ENCODE results near the gene UBE2Z.
"Not testable (repeated sequence)": the region's sequence is repeated elsewhere in the genome, so short reads cannot be mapped to it uniquely, and the experiment has no call there.

UBE2Z gene

DNA sequence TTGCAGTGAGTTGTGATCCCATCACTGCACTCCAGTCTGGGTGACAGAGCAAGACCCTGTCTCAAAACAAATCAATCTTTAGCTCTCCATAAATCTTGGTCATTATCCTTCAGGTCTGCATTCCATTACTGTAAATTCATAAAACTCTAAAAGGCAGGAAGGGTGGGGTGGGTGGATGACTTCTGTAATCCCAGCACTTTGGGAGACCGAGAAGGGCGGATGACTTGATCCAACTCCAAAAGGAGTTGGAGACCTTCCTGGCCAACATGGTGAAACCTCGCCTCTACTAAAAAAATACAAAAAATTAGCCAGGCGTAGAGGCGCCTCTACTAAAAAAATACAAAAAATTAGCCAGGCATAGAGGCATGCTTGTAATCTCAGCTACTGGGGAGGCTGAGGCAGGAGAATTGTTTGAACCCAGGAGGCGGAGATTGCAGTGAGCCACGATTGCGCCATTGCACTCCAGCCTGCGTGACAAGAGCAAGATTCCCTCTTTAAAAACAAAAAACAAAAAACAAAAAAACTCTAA is 2.2 kb upstream of the UBE2Z start:
- no peak for DNase-seq

DNA sequence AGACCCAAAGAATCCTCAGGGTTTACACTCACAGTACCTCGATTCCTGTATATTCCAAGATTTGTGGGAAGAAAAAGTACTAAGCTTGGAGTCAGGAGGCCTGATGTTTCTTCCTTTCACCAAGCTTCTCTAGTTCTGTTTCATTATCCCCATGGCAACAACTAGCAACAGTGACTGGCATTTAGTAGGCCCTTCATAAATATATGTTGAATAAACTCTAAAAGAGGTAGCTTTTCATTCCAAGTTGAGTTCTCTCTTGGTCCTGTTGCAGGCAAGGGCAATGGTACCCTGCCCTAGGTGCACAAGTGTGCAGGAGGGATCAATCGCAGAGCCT is 527 bp upstream of the UBE2Z start:
- no peak for DNase-seq

DNA sequence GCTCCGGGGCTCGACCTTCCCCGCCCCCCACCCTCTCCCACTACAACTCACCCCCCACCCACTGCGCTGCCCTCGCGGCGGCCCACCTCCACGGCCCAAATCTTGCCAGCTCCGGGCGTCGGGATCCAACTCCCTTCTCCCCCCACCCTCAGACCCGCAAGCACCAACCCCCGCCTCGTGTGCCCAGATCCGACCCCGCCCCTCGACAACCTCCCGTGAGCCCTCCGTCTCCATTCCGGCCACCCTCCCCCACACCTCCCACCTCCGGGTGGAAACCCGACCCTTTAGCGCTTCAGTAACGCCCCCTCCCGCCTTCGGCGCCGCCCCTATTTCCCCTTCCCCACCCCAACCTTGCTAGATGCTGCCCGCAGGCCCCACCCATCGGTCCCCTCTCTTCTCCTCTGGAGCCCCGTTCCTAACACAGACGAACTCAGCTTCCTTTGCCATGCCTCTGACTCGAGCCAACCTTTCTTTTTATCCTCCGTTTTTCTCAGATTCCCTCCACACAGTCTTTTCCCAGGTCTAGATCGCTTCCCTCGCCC is 717 bp downstream of the UBE2Z start:
- DNase-seq: peak; percentile 63

DNA sequence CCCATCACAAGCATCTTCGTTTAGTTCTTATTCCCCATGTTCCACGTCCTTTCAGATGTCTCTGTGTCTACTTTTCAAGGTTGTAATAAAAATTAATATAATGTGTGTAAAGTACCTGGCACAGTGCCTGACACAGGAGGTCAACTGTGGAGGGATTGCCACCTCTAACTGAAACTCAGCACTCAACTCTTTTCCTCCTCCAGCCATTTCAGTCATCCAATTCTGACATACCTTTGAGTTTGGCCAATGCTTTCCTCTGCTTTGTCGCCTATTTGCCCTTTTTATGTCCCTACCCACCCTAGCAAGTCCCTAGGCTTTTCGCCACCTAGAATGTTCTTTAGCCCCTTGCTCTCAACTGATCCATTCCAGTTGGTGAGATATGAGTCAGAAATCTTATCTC is 1.6 kb downstream of the UBE2Z start:
- DNase-seq: no peak

DNA sequence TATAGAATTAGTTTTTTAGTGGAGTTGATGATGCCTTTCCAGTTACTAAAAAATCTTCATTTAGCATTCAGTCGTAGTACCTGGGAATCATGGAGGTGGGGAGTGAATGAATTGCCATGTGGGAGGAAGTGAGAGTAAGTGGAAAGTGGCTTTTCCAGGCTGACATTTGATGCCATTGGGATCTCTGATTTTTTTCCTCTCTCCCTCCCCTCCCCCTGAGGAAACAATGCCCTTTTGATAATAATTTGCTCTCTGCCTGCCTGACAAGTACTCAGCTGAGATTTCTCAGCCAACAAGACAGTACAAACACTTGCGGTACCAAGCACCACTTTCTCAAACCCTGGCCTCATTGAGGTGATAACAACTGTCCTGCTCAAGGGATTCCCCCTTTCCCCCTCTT is 2.2 kb downstream of the UBE2Z start:
- DNase-seq: no peak

DNA sequence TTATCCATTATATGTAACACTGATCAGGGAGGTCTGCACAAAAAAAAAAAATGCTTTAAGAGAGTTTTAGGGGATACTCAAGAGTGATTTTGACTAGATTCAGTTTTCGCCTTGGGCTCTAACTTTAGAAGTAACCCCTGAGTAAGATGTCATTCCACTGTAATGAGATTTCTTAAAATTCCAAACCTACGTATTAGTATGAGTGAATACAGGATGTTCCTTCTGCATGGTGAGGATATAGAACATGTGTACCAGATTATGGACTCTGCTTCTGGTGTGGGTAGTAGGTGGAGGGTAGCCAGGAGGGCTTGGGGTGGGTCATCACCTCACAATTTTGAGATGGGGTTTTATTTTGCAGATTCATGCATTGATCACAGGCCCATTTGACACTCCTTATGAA is 4.3 kb downstream of the UBE2Z start:
- DNase-seq: no peak

DNA sequence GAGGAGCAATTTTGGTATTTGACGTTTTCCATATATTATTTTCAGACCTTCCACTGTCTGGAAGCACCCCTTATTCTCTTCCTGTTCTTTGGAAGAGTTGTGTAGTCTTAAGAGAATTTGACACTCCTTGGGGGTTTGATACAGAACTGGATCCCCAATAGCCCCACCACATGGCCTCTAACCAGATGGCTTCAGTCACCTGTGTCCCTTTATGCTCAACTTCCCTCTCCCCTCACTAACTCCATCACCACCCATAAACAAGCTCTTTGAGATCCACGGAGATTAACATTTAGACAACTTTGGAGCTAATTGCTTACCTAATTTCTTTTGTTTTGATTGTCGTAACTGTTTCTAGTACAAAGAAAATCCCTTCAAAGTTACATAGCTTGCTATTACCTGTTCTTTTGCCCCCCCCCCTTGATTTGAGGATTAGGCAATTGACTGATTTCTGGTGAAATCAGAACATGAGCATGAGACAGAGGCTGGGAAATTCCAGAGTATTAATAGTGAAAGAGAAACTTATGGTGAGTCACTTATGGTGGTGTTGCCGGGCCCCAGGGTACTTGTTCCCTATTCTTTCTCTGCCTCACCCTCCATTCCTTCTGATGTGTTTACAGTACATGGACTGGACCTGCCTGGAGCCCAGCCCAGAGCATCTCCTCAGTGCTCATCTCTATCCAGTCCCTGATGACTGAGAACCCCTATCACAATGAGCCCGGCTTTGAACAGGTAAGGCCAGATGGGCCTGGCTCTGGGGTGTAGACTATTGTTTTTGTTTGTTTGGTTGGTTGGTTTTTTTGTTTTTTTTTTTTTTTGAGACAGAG is 7.5 kb downstream of the UBE2Z start:
- no peak for DNase-seq

DNA sequence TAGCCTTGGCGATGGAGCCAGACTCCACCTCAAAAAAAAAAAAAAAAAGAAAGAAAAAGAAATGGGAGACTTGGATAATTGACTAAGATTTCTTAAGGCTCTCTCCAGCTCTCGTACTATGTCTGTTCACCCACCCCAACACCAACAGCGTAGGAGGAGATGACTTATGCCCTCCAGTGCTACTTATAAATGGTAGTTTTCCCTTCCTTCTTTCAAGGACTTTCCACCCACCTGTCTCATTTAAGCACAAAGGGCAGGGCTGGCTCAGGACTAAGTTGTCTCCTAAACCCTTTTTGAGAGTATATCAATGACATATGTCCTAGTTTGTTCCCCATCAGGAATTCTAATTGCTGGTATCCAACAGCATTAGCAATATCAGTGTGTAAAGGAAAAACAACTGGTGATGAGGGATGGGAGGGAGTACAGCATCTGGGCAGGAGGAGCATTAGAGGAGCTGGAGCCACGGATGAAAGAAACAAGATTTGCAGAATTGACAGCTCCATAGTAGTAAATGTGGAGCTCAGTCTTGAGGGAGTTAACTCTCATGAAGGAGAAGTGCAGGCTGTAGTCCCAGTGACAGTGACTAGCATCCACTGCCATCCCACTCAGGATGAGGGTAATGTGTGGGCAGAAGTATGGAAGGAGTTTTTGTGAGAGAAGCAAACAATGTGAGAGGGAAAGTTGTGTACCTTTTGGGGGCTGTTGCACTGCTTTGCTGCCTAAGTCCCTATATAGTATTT is 17.2 kb downstream of the UBE2Z start:
- no peak for DNase-seq

DNA sequence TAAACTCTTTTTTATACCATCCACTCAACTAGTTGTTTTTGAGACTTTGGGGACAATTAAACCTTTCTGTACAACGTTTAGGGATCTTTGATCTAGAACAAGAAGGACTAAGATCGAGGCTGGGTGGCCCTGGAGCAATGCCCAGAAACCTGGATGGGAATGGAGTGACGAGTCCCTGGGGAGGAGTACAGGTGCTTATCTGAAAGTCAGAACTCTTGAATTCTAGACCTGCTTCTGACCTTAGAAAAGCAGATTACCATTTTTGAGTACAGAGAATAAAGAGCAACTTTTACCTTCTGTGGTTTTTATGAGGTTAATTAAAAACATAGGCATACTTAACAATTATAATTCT is 17.8 kb downstream of the UBE2Z start:
- DNase-seq: no peak

DNA sequence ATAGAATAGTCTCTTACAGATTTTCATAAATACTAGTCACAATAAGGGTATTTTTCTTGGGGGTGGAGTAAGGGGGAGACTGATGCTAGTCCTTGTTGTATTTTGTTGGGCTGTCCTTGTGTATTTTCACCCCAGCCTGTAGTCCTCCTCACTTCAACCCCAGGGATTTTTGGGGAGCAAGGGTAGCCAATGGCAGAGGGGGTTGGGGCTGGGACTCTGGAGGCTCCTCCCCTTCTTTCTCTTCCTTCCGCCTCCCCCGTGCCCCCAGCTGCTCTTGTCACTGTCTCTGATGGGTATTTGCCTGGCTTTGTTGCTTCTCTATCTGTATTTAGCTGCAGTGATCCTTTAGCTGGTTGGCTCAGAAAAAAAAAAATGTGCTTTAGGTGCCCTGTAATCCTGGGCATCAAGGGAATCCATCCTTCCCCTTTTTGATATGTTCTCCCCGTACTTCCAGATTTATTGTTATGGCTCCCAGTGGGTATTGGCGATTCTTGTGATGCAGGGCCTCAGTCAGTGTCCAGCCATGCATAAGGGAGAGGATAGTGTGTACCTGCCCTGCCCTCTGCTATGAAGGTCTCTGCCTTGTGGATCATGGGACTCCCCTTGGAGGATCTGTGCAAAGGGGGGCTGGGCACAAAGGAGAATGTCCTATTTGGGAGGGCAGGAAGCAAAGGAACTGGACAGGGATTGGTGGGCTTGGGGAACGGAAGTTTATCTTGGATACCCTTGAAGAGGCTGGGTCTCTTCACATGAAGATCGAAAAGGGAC is 20.0 kb downstream of the UBE2Z start:
- no peak for DNase-seq

DNA sequence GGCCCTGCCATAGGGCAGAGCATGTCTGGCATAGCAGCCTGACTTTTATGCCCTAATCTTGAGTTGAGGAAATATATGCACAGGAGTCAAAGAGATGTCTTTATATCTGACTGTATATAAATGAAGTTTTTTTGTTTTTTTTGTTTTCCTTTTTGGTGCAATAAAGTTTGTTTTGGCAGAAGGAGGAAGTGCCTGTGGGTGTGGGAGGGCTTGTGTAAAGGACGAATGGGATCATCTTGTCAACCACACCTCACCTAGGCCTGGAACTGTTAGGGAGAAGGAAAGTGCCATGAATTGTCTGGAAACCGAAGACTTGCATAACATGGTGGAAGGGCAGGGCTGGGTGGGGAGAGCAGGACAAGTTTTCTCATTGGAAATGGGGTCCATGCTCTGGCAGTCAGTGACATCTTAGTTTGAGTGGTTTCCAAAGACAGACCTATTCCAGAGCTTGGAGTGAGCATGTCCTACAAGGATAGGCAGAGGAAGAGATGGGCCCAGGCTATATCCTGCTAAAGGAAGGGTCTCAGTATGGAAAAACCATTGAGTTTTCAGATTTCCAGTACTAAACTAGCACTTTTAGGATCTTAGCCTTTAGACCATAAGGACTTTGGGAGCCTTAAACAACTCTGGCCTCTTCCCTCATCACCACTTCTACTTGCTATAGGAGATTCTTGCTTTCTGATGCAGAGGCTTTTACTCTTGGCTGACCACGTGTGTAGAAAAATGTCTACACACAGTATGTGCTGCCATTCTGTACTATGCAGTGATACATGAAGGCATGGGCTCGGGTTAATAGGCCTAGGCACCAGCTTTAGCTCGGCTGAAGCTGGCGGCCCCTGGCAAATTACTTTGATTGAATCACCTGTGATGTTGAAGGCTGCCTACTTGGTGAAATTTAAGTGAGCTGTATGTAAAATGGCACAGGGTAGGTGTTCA is 20.9 kb downstream of the UBE2Z start:
- no peak for DNase-seq

DNA sequence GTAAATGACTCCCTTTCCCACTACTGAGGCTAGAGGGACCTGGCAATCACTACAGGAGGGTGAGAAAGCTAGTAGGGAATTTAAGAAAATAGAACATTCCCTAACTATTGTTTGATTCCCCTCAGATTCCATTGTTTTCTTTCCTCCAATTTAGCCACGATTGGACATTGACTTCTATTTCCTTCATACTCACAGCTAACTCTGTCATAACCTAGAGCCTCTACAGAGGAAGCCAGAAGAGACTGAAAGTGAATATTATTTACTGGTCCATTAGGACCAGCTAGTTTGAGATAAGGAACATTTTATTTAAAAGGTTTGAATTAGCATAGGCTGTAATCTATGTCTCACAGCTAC is 21.6 kb downstream of the UBE2Z start:
- no peak for DNase-seq

DNA sequence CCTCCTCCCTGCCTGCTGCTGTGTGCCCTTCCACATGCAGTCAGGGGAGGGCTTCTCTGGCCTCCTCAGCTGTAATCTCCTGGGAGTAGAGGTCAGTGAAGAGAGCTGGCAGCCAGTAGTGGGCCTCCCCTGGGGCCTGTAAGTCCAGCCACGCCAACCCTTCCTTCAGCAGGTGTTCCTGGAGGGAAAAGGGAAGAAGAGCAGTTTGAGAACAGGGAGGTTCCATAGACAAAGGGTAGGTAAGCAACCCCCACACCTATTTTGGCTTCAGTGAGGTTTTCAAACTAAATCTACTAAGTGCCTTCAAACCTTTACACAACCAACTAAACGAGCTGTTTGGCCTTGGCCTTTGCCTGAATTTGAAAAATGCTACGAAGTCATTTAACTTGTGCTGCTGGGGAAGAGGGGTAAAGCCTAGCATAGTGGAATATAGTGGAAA is 22.2 kb downstream of the UBE2Z start:
- DNase-seq: no peak

DNA sequence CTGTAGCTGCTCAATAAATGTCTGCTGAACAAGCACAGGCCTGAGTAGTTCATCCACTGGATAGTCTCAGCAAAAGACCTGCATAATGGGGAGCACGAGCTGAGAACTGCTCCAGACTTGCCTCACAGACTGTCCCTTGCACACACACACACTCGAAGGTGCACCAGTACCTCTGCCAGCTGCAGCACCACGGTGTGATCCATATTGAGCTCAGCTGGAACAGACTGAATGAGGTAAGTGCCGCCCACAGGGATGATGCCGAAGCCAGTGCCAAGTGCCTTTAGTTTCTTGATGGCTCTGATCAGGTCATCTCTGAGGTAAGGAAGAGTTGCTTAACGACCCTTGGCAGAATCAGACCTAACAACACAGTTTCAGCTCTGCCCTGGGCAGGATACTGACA is 24.8 kb downstream of the UBE2Z start:
- DNase-seq: no peak

DNA sequence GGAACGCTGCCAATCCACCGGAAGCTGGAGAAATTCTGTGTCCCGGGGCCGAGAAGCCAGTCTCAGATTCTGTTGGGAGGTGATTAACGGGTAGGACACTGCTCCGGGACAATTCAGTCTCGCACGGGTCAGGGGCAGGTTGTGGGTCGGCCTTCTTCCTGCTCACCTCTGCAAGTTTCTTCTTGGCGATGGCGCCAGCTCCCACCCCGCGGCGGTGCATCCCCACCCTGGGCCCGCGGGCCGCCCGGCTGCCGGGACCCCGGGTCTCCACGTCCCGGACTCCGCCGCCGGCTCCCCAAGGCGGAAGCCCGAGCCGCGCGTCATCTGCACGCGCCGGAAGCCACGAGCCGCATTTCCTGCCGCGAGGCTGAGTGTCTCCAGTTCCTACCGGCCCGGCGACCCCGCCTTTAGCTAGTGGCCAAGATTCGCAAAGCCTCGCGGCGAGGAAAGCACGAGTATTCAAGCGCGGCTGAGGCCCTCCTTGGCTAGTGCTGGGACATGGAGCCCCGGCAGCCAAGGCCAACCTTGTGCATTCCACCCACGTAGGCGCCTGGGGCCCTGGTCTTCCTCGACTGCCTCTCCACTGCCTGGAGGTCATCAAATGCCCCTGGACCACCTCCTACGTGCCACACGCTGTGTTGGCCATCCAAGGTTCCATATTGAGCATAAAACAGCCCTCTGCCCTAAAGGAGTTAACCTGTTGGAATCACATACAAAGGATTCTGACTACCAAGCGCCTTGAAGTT is 36.5 kb downstream of the UBE2Z start, which contains the start of gene SNF8:
TSS of gene SNF8 (minus strand) at position 328 of the 746 bp plus-strand sequence. CDS start at position 220, 108 bp downstream.
- peak; percentile 65 for DNase-seq

DNA sequence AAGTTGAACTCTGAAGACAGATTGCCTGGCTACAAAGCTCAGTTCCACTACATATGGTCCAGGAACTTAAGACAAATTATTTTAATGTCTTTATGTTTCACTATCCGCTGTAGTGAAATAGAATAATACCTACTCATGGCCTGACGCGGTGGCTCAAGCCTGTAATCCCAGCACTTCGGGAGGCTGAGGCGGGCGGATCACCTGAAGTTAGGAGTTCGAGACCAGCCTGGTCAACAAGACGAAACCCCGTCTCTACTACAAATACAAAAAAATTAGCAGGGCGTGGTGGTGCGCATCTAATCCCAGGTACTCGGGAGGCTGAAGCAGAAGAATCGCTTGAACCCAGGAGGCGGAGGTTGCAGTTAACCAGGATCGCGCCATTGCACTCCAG is 37.0 kb downstream of the UBE2Z start:
- DNase-seq: not testable (repeated sequence)

DNA sequence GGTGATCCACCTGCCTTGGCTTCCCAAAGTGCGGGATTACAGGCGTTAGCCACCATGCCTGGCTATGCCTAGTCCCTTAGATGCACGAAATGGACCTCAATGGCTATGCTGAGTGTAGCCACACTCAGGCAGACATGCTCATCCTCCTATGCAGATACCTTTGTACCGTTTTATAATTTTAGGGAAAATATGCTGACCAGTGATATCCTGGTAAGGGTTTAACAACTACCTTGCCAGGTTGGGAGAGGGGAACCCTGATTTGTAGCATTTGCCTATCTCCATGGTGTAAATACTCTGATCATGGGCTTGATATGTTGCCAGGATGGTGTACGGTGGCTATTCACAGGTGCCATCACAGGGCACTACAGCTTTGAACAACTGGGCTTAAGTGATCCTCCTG is 43.4 kb downstream of the UBE2Z start:
- no peak for DNase-seq

DNA sequence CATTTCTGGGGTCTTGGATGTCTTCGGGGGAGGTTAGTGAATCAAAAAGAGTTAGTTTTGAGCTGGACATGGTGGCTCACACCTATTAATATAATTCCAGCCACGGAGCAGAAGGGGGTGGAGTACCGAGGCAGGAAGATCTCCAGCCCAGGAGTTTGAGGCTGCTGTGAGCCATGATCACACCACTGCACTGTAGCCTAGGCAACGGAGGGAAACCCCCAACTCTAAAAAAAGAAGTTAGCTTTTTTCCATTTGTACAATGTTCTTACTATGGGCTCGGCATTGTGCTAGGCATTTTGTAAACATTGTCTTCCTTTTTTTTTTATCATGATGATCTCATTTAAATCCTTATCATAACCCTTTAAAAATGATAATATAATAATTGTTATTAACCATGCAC is 44.7 kb downstream of the UBE2Z start:
- DNase-seq: no peak

DNA sequence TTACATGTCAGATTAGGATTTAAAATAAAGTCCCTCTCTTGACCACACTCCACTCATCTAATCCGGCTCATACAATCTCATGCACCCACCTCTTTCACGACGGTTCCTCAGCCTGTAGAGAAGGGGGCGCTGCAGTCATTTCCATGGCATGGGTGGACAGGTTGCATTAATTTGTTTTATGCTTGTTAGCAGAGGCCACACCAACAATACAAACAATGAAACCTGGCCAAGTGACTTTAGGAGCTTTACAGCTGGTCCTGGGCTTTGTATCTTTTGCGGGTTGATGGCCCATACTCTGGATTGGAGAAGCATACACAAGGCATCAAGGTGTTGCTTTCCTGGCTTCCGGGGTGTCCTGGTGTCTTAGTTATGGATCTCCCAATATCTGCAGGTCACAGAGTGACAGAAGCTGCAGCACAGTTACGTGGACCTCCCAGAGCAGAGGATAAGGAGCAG is 46.1 kb downstream of the UBE2Z start:
- DNase-seq: no peak

DNA sequence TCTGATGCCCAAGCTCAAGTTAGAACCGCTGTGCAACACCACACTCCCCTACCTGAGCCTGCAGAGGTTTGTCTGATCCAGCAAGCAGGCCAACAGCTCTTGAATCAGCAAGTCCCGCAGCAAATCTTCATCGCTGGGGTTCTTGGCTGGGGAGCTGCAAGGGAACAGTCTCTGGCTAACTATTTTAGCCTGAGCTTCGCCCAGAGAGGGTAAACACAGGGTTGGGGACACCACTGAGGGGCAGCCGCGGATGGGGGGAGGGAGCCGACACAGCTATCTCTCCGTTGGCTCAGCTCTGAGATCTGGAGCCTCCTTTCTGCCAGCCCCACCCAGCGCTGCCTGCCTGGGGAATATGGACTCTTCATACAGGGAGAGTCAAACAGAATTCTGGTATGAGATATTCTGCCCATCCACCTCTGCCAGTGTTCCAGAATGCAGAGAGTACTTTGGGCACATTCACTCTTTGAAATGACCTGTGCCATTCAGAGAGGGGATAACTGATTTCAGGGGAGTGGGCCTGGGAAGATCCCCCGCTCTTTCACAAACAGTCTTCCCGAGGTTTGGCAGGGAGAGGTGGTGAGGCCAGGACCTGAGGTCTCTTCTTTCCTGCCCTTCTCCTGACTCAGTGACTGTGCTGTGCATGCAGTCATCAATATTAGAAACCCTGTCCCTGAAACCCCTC is 52.8 kb downstream of the UBE2Z start:
- DNase-seq: no peak
